Neural cell (in vitro differentiated cells): ENCODE results near the gene NPW. TPM values are rescaled to one million over a fixed set of nuclear protein-coding genes. Genes with fewer than 3 reads are reported as not detected.

Source experiments
- H2AFZ ChIP-seq: fragments of 200-600, 300-800 bp; sonication (generic), shearing (Covaris generic); 2 replicates; pipeline ENCODE4 v1.6.0; 2014; ENCODE audit warnings: low read depth, mild to moderate bottlenecking, antibody characterized with exemption, low read length, moderate library complexity
- H3F3A ChIP-seq: fragments of 200-600 bp; shearing (Covaris generic); 2 replicates; pipeline ENCODE4 v1.6.1; 2016; ENCODE audit warnings: mild to moderate bottlenecking, moderate library complexity, mixed read lengths, antibody characterized with exemption, low read length; ENCODE audit not compliant: insufficient read depth, poor library complexity, severe bottlenecking
- H3K27ac ChIP-seq: fragments of 200-600, 300-800 bp; sonication (generic), shearing (Covaris generic); 2 replicates; pipeline ENCODE4 v1.5.1; 2014; ENCODE audit warnings: mild to moderate bottlenecking, low read length, moderate library complexity
- H3K27me3 ChIP-seq: fragments of 300-800, 200-600 bp; sonication (generic), shearing (Covaris generic); 2 replicates; pipeline ENCODE4 v1.6.0; 2014; ENCODE audit warnings: mild to moderate bottlenecking, low read depth, low read length, moderate library complexity; ENCODE audit not compliant: insufficient read depth
- H3K36me3 ChIP-seq: fragments of 300-800, 200-600 bp; sonication (generic), shearing (Covaris generic); 2 replicates; pipeline ENCODE4 v1.5.1; 2014; ENCODE audit warnings: mild to moderate bottlenecking, antibody characterized with exemption, low read length, moderate library complexity; ENCODE audit not compliant: insufficient read depth
- H3K4me2 ChIP-seq: fragments of 300-800, 200-600 bp; sonication (generic), shearing (Covaris generic); 2 replicates; pipeline ENCODE4 v1.6.0; 2014; ENCODE audit warnings: mild to moderate bottlenecking, low read length
- H3K4me3 ChIP-seq: fragments of 300-800, 200-600 bp; sonication (generic), shearing (Covaris generic); 2 replicates; pipeline ENCODE4 v1.5.1; 2014; ENCODE audit warnings: mild to moderate bottlenecking, low read length, moderate library complexity
- H3K79me2 ChIP-seq: fragments of 200-600 bp; shearing (Covaris generic); replicated peaks from 2 replicates; pipeline ENCODE4 v1.6.0; 2014; ENCODE audit warnings: mild to moderate bottlenecking, low read length, moderate library complexity; ENCODE audit not compliant: insufficient read depth
- H3K9ac ChIP-seq: fragments of 300-800, 200-600 bp; sonication (generic), shearing (Covaris generic); 2 replicates; pipeline ENCODE4 v1.6.1; 2016; ENCODE audit warnings: mild to moderate bottlenecking, low read length, mixed read lengths
- H3K9me2 ChIP-seq: fragments of 200-600 bp; shearing (Covaris generic); 2 replicates; pipeline ENCODE4 v1.6.1; 2016; ENCODE audit warnings: mild to moderate bottlenecking, low read length, mixed read lengths; ENCODE audit not compliant: insufficient read depth
- H3K9me3 ChIP-seq: fragments of 200-600, 300-800 bp; sonication (generic), shearing (Covaris generic); 2 replicates; pipeline ENCODE4 v1.6.1; 2016; ENCODE audit warnings: mild to moderate bottlenecking, mixed run types, low read length, moderate library complexity, mixed read lengths
- H4K20me1 ChIP-seq: fragments of 200-600 bp; shearing (Covaris generic); 2 replicates; pipeline ENCODE4 v1.6.1; 2016; ENCODE audit warnings: mild to moderate bottlenecking, mixed run types; ENCODE audit not compliant: insufficient read depth
- EP300 ChIP-seq: fragments of 450-650 bp; conservative IDR thresholded peaks from 2 replicates; pipeline ENCODE4 v1.6.1; 2014; ENCODE audit warnings: antibody characterized with exemption, mild to moderate bottlenecking, moderate library complexity; ENCODE audit not compliant: poor library complexity, severe bottlenecking
- EZH2 ChIP-seq: fragments of 200-600, 300-800 bp; shearing (Covaris generic), sonication (generic); IDR thresholded peaks from 2 replicates; pipeline ENCODE4 v1.6.1; 2014; ENCODE audit warnings: antibody characterized with exemption, low read length, borderline replicate concordance, mild to moderate bottlenecking; ENCODE audit not compliant: insufficient read depth, poor library complexity, severe bottlenecking
- MXI1 ChIP-seq: fragments of 450-650 bp; conservative IDR thresholded peaks from 2 replicates; pipeline ENCODE4 v1.6.1; 2014; ENCODE audit warnings: antibody characterized with exemption, mild to moderate bottlenecking; ENCODE audit not compliant: poor library complexity, severe bottlenecking
- POLR2AphosphoS5 ChIP-seq: IDR thresholded peaks from 2 replicates; pipeline ENCODE4 v1.6.1; 2012
- RAD21 ChIP-seq: fragments of 450-650 bp; conservative IDR thresholded peaks from 2 replicates; pipeline ENCODE4 v1.6.1; 2014; ENCODE audit warnings: antibody characterized with exemption, mild to moderate bottlenecking, moderate library complexity
- REST ChIP-seq: IDR thresholded peaks from 2 replicates; pipeline ENCODE4 v1.6.1; 2012; ENCODE audit warnings: borderline replicate concordance
- SMC3 ChIP-seq: fragments of 450-650 bp; conservative IDR thresholded peaks from 2 replicates; pipeline ENCODE4 v1.6.1; 2014; ENCODE audit warnings: antibody characterized with exemption, mild to moderate bottlenecking, moderate library complexity; ENCODE audit not compliant: poor library complexity
- TAF1 ChIP-seq: IDR thresholded peaks from 2 replicates; pipeline ENCODE4 v1.6.1; 2012; ENCODE audit warnings: low read depth
- polyA plus RNA-seq: library from polyadenylated mRNA; depleted of rRNA; stranded (reverse); fragments of >200 nt; gene quantifications from 2 replicates; pipeline ENCODE4 v1.2.3, GENCODE V29; 2014
- TF ChIP-seq, protein P1 (sequence below): fragments of 450-650 bp; IDR thresholded peaks from 2 replicates; pipeline ENCODE4 v1.5.1; 2014; ENCODE audit warnings: antibody characterized with exemption, mild to moderate bottlenecking, moderate library complexity; ENCODE audit not compliant: poor library complexity, severe bottlenecking

The NPW gene
- polyA plus RNA-seq, 1 donor from 2014 or later, result not detected

DNA sequence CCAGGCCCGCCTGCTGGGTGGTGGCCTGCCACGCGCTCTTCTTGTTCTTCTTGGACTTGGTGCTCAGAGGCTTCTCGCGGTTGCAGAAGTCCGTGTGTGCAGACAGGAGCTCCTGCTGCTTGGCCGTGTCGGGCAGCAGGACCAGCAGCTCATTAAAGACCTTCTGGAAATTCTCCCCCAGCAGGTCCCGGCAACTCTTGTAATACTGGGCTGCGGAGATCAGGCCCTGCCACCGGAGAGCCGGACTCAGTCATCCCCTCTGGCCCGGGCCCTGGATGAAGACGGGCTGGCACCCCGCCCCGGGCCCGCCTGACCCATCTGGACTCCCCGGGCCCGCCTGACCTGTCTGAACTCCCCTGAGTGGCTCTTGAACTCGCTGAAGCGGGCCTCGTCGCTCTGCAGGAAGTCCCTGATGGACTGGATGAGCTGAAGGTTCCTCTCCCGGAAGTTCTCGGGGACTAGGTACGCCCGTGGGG lies 21.2 kb upstream of the NPW start:
- TF ChIP-seq EP300, result no peak
- TF ChIP-seq, protein P1, sequence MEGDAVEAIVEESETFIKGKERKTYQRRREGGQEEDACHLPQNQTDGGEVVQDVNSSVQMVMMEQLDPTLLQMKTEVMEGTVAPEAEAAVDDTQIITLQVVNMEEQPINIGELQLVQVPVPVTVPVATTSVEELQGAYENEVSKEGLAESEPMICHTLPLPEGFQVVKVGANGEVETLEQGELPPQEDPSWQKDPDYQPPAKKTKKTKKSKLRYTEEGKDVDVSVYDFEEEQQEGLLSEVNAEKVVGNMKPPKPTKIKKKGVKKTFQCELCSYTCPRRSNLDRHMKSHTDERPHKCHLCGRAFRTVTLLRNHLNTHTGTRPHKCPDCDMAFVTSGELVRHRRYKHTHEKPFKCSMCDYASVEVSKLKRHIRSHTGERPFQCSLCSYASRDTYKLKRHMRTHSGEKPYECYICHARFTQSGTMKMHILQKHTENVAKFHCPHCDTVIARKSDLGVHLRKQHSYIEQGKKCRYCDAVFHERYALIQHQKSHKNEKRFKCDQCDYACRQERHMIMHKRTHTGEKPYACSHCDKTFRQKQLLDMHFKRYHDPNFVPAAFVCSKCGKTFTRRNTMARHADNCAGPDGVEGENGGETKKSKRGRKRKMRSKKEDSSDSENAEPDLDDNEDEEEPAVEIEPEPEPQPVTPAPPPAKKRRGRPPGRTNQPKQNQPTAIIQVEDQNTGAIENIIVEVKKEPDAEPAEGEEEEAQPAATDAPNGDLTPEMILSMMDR, result no peak
- no peak for TF ChIP-seq SMC3
- TF ChIP-seq RAD21, result no peak
- TF ChIP-seq EZH2, result no peak
- no peak for TF ChIP-seq REST
- no peak for TF ChIP-seq POLR2AphosphoS5
- no peak for TF ChIP-seq MXI1
- no peak for TF ChIP-seq TAF1
- no peaks in the 10 kb centered on the region for H3K36me3 ChIP-seq

DNA sequence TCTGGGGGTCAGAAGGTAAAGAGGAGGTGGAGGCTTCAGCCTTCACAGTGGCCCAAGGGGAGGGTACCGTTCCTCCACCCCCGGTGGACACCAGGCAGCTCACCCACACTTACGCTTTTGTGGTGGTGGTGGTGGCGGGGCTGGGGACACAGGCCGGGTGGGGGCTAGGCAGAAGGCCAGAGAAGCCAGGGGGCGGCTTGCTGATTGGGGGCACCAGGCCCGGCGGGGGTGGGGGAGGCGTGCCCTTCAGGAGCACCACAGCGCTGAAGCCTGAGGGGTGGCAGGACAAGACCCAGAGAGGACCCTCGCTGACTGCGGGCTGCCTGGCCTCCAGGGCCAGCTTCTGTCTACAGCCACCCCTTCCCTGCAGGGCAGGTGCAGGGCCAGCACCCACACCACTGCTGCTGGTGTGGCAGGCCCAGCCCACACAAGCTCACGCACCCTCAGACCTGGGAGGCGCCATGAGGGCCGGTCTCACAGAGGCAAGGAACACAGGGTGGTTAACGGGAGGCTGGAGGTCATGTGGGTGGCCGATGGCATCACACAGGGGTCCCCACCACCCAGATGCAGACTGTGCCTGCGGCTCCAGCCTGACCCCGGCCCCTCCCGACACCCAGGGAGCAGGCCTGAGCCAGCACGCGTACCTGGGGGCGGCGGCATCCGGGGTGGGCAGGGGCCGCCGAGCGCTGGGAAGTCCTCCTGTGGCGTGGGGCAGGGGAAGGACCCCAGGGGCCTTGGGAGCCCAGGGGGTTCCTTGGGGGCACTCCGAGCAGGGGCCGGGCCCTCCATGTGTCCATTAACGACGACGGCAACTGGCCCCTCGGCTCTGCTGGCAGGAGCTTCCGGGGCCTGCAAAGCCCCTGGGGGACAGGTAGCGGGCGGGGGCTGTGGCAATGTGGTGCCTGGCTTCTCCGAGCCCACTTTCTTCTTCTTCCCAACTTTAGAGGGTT lies 20.5 kb upstream of the NPW start:
- no peak overlapping the region for H3K9ac ChIP-seq
- H3K4me3 ChIP-seq, result no peak overlapping the region
- H3K36me3 ChIP-seq, result no peaks in the 10 kb centered on the region
- no peak overlapping the region for H3K4me2 ChIP-seq
- H3K27me3 ChIP-seq, result no peaks in the 10 kb centered on the region
- no peaks in the 10 kb centered on the region for H3K79me2 ChIP-seq
- no peak for TF ChIP-seq POLR2AphosphoS5
- TF ChIP-seq MXI1, result no peak
- TF ChIP-seq EP300, result no peak
- TF ChIP-seq REST, result no peak
- TF ChIP-seq, protein P1, result no peak
- no peak for TF ChIP-seq EZH2
- no peak for TF ChIP-seq TAF1
- no peak for TF ChIP-seq SMC3
- no peaks in the 10 kb centered on the region for H3K9me3 ChIP-seq
- no peaks in the 10 kb centered on the region for H3K9me2 ChIP-seq
- no peak overlapping the region for H2AFZ ChIP-seq
- H3K27ac ChIP-seq, result no peak overlapping the region
- no peaks in the 10 kb centered on the region for H4K20me1 ChIP-seq
- H3F3A ChIP-seq, result no peaks in the 10 kb centered on the region

More for the DNA sequence above, 21.2 kb upstream of the NPW start:
- no peak overlapping the region for H3K4me3 ChIP-seq
- H3K9me2 ChIP-seq, result no peaks in the 10 kb centered on the region
- H3F3A ChIP-seq, result no peaks in the 10 kb centered on the region
- H2AFZ ChIP-seq, result no peak overlapping the region
- H3K9ac ChIP-seq, result no peak overlapping the region
- H3K27ac ChIP-seq, result no peak overlapping the region
- no peaks in the 10 kb centered on the region for H3K9me3 ChIP-seq
- H3K27me3 ChIP-seq, result no peaks in the 10 kb centered on the region
- no peaks in the 10 kb centered on the region for H4K20me1 ChIP-seq
- no peak overlapping the region for H3K4me2 ChIP-seq
- H3K79me2 ChIP-seq, result no peaks in the 10 kb centered on the region
